Endodermal cell (in vitro differentiated cells): ENCODE results near the gene HPCAL1. TPM values are rescaled to one million over a fixed set of nuclear protein-coding genes. Genes with fewer than 3 reads are reported as not detected.

ENCODE experiments used
- DNase-seq: peaks from one replicate; pipeline ENCODE4 v3.0.0-alpha.2; 2017
- H3K27ac ChIP-seq: 2 replicates; pipeline ENCODE4 v1.5.1; 2013; ENCODE audit warnings: mild to moderate bottlenecking, low read depth, low read length, moderate library complexity
- H3K27me3 ChIP-seq: 2 replicates; pipeline ENCODE4 v1.6.1; 2013; ENCODE audit warnings: mild to moderate bottlenecking, low read length, moderate library complexity; ENCODE audit not compliant: insufficient read depth, control insufficient read depth, poor library complexity, severe bottlenecking
- H3K36me3 ChIP-seq: 2 replicates; pipeline ENCODE4 v1.7.0; 2013; ENCODE audit warnings: mild to moderate bottlenecking, low read length, moderate library complexity; ENCODE audit not compliant: control insufficient read depth, insufficient read depth
- H3K4me1 ChIP-seq: one replicate; pipeline ENCODE4 v1.7.0; 2013; ENCODE audit warnings: low read length; ENCODE audit not compliant: control insufficient read depth, insufficient read depth
- H3K4me3 ChIP-seq: 2 replicates; pipeline ENCODE4 v1.5.1; 2013; ENCODE audit warnings: mild to moderate bottlenecking, low read length, moderate library complexity
- H3K9ac ChIP-seq: 2 replicates; pipeline ENCODE4 v1.6.1; 2013; ENCODE audit warnings: mild to moderate bottlenecking, low read length, moderate library complexity; ENCODE audit not compliant: poor library complexity, severe bottlenecking; ENCODE audit errors: extremely low read depth
- H3K9me3 ChIP-seq: 2 replicates; pipeline ENCODE4 v1.6.1; 2013; ENCODE audit warnings: mild to moderate bottlenecking, low read length, moderate library complexity; ENCODE audit not compliant: control insufficient read depth
- H3K27ac Mint-ChIP-seq: 2 replicates; pipeline ENCODE4 v1.8.0; 2020; ENCODE audit warnings: mixed read lengths
- H3K27me3 Mint-ChIP-seq: 2 replicates; pipeline ENCODE4 v1.8.0; 2021; ENCODE audit warnings: mild to moderate bottlenecking, mixed read lengths; ENCODE audit not compliant: insufficient read depth
- H3K36me3 Mint-ChIP-seq: 2 replicates; pipeline ENCODE4 v1.8.0; 2020; ENCODE audit warnings: low read depth, mixed read lengths
- H3K4me1 Mint-ChIP-seq: 2 replicates; pipeline ENCODE4 v1.8.0; 2020; ENCODE audit warnings: mixed read lengths
- H3K4me3 Mint-ChIP-seq: 2 replicates; pipeline ENCODE4 v1.8.0; 2020; ENCODE audit warnings: mild to moderate bottlenecking, moderate library complexity, mixed read lengths
- H3K9me3 Mint-ChIP-seq: 2 replicates; pipeline ENCODE4 v1.8.0; 2020; ENCODE audit warnings: mild to moderate bottlenecking, mixed read lengths
- WGBS, 2 experiments: methylation state at CpG; one replicate each; pipeline versions ENCODE4 v1.1.5 to v1.1.7; 2013; ENCODE audit warnings: missing lambda C conversion rate in 2 of 2, mixed read lengths in 1 of 2; ENCODE audit not compliant: insufficient coverage in 1 of 2, insufficient read length in 1 of 2; 5-methylcytosine and 5-hydroxymethylcytosine counted together
- total RNA-seq, 2 donors: library from RNA; stranded (reverse); fragmentation: NEBNext Ultra II Directional in 1 of 2; extraction: Animal tissue kit (Norgen Biotek cat#: 25700) in 1 of 2; gene quantifications; 2 replicates in 1 of 2; 3 replicates in 1 of 2; pipeline ENCODE4 v1.2.1, GENCODE V29; 2021
- TF ChIP-seq, protein P1 (sequence below): fragments of 200-600 bp; sonication (generic); conservative IDR thresholded peaks from 2 replicates; pipeline ENCODE4 v1.5.0; 2021; ENCODE audit warnings: antibody characterized with exemption, mild to moderate bottlenecking

Gene HPCAL1
- total RNA-seq, 2 donors from 2014 or later, result 6.8 to 8.1 TPM

DNA sequence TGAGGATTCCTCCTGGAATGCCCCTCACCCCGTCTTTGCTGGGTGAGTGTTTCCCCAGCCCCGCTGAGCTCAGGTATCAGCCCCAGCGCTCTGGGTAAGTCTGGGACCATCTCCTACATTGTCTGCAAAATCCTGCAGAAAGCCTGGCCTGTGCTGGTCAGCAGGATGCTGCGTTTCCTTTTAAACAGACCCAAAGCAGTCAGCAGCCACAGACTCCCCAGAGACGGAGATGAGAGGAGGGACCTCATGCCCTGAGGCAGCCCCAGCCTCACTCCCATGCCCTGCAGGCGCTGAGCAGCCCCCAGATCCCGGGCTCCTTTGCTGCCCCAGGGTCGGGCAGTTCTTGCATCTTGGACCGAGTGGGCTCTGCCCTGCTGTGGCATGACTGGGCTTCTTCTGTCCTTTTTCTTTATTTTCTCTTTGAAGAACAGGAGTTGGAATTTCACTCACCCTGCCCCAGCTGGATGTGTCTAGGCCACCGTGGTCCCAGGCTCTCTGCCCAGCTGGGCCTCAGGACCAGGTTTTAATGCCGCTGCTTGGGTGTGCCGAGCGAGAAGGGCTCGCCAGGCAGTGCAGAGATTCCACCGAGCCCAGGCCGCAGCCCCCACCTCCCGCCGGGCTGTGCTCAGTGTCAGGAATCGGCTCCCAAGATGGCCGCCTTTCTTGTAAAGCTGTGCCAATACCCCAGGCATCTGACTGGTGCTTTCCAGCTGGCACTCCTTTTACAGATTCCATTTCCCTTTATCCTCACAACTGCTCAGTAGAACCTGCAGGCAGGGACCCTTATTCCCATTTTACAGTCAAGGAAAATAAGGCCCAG lies 101.8 kb downstream of the HPCAL1 start:
- Histone ChIP-seq H3K36me3 (no peaks in the 10 kb centered on the region), H3K27ac (peak overlapping the region; percentile 1), H3K9me3 (no peaks in the 10 kb centered on the region), H3K9ac (no peak overlapping the region), H3K4me1 (no peaks in the 10 kb centered on the region), H3K27me3 (no peaks in the 10 kb centered on the region), H3K4me3 (no peak overlapping the region)
- Mint-ChIP-seq H3K36me3 (peaks cover 5% of the 10 kb centered on the region), H3K27ac (no peak overlapping the region), H3K4me1 (peaks cover 17% of the 10 kb centered on the region), H3K4me3 (no peak overlapping the region), H3K9me3 (no peaks in the 10 kb centered on the region), H3K27me3 (peaks cover 5% of the 10 kb centered on the region)
- 83 to 88% methylated on average over 15 to 20 of the region's 20 CpGs for WGBS, 2 experiments
- DNase-seq, result no peak
- TF ChIP-seq, protein P1, sequence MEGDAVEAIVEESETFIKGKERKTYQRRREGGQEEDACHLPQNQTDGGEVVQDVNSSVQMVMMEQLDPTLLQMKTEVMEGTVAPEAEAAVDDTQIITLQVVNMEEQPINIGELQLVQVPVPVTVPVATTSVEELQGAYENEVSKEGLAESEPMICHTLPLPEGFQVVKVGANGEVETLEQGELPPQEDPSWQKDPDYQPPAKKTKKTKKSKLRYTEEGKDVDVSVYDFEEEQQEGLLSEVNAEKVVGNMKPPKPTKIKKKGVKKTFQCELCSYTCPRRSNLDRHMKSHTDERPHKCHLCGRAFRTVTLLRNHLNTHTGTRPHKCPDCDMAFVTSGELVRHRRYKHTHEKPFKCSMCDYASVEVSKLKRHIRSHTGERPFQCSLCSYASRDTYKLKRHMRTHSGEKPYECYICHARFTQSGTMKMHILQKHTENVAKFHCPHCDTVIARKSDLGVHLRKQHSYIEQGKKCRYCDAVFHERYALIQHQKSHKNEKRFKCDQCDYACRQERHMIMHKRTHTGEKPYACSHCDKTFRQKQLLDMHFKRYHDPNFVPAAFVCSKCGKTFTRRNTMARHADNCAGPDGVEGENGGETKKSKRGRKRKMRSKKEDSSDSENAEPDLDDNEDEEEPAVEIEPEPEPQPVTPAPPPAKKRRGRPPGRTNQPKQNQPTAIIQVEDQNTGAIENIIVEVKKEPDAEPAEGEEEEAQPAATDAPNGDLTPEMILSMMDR, result no peak

DNA sequence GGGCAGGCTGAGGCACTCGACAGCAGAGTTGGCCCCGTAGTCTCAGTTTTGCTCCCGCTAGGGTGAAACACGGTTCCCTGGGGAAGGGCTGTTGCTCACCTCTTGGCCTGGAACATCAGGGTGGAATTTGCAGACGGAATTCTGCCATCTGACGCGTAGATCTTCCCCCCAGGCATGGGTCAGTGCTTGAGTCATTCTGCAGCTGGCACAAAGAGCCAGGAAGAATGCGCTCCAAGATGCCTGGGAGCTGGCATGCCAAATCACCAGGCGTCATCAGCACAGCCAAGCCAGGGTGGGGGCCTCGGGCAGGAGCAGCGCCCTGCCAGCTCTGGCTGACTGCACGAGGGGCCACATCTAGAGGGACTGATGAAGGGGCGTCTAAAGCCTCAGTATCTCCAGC lies 102.7 kb downstream of the HPCAL1 start:
- Histone ChIP-seq H3K4me3 (no peak overlapping the region), H3K36me3 (no peaks in the 10 kb centered on the region), H3K27me3 (no peaks in the 10 kb centered on the region), H3K9ac (no peak overlapping the region), H3K9me3 (no peaks in the 10 kb centered on the region), H3K4me1 (no peaks in the 10 kb centered on the region), H3K27ac (no peak overlapping the region)
- H3K4me1 Mint-ChIP-seq, result peaks cover 18% of the 10 kb centered on the region
- H3K27me3 Mint-ChIP-seq, result peaks cover 5% of the 10 kb centered on the region
- no peak for DNase-seq
- WGBS, 2 experiments, result 93 to 94% methylated on average over 13 of the region's 13 CpGs
- H3K9me3 Mint-ChIP-seq, result no peaks in the 10 kb centered on the region
- TF ChIP-seq, protein P1, result no peak
- H3K36me3 Mint-ChIP-seq, result no peaks in the 10 kb centered on the region
- H3K27ac Mint-ChIP-seq, result no peak overlapping the region
- no peak overlapping the region for H3K4me3 Mint-ChIP-seq

DNA sequence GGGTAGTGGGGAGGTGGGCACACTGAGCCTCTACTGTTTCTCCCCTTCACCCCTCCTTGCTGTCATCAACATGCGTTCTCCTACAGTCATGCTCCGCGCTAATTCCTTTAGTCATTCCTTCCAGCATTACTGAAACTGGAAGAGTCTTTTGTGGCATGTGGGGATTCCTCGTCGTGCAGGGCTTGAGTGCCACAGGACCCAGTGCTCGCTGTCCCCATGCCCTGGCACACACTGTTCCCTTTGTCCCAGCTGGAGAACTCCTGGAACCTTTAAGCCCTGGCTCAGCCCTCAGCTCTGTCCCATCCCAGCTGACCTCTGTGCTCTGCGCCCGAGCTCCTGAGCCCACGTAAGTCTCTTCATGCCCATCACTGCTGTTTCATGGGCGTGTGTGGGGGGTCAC lies 103.3 kb downstream of the HPCAL1 start:
- H3K9ac ChIP-seq, result no peak overlapping the region
- WGBS, 2 experiments, result 82 to 85% methylated on average over 10 of the region's 10 CpGs

More for the DNA sequence above, 103.3 kb downstream of the HPCAL1 start:
- H3K36me3 Mint-ChIP-seq, result no peaks in the 10 kb centered on the region
- Histone ChIP-seq H3K4me3 (no peak overlapping the region), H3K36me3 (no peaks in the 10 kb centered on the region), H3K9me3 (no peaks in the 10 kb centered on the region), H3K27ac (no peak overlapping the region), H3K27me3 (no peaks in the 10 kb centered on the region), H3K4me1 (no peaks in the 10 kb centered on the region)
- no peaks in the 10 kb centered on the region for H3K9me3 Mint-ChIP-seq
- no peak for DNase-seq
- TF ChIP-seq, protein P1, result no peak
- H3K27ac Mint-ChIP-seq, result no peak overlapping the region
- peaks cover 5% of the 10 kb centered on the region for H3K27me3 Mint-ChIP-seq
- H3K4me1 Mint-ChIP-seq, result peaks cover 21% of the 10 kb centered on the region
- no peak overlapping the region for H3K4me3 Mint-ChIP-seq
